HCT116 (cell line): ENCODE results near the gene GMDS. TPM values are rescaled to one million over a fixed set of nuclear protein-coding genes. Genes with fewer than 3 reads are reported as not detected.

ENCODE experiments used
- ATAC-seq: fragments of 200-7000 bp; cut with Tn5 transposase; 2 replicates; pipeline ENCODE4 v1.9.1; 2020; ENCODE audit warnings: mild to moderate bottlenecking, moderate library complexity
- BruUV-seq: library from RNA; stranded (reverse); fragments of 400-500 nt; replicated peaks from 2 replicates; lab custom pipeline; 2021; lab: Mats Ljungman, UMichigan
- CTCF ChIA-PET: fragments of 300-600 bp; sonication (Branson Sonifier 250); formaldehyde crosslinking; loops from one replicate; lab custom pipeline; 2021; ENCODE audit warnings: antibody characterized with exemption; lab: Charles Lee
- POLR2A ChIA-PET: fragments of 300-600, 350-600 bp; sonication (Branson Sonifier 250); formaldehyde crosslinking; loops from one replicate; lab custom pipeline; 2021; ENCODE audit warnings: antibody characterized with exemption; lab: Charles Lee
- RAD21 ChIA-PET, 2 experiments: fragments of 300-600 bp; sonication (Branson Sonifier 250); formaldehyde crosslinking; loops; one replicate each; lab custom pipeline; 2023; ENCODE audit warnings: low total read pairs in 2 of 2; ENCODE audit not compliant: uncharacterized antibody in 2 of 2, unreplicated experiment in 2 of 2, low non-redundant PET in 1 of 2; lab: Charles Lee
- DNase-seq: peaks from one replicate; pipeline ENCODE4 v3.0.0-alpha.2; 2010; ENCODE audit warnings: low read depth, low spot score
- H2AFZ ChIP-seq: fragments of 200-600 bp; shearing (Covaris generic), sonication (generic); 2 replicates; pipeline ENCODE4 v1.6.1; 2017; ENCODE audit warnings: low read depth, mixed run types, mixed read lengths, antibody characterized with exemption, low read length; ENCODE audit not compliant: poor library complexity, severe bottlenecking
- H3K27ac ChIP-seq: 2 replicates; pipeline ENCODE4 v1.5.1; 2012; ENCODE audit warnings: low read depth, low read length
- H3K27me3 ChIP-seq: fragments of 200-600 bp; sonication (generic); 2 replicates; pipeline ENCODE4 v1.6.1; 2016; ENCODE audit warnings: mixed run types, low read length, mixed read lengths; ENCODE audit not compliant: insufficient read depth
- H3K36me3 ChIP-seq, 2 experiments: fragments of 200-500 bp in 1 of 2; fragments of 200-600 bp in 1 of 2; sonication (Bioruptor generic) in 1 of 2; sonication (generic) in 1 of 2; 2 replicates each; pipeline versions ENCODE4 v1.5.1 to v1.6.1; 2014 to 2016; ENCODE audit warnings: low read length in 2 of 2, inconsistent platforms in 1 of 2, mixed read lengths in 1 of 2, mixed run types in 1 of 2; ENCODE audit not compliant: insufficient read depth in 2 of 2, control insufficient read depth in 1 of 2
- H3K4me1 ChIP-seq, 2 experiments: fragments of 200-600 bp in 1 of 2; sonication (generic) in 1 of 2; 2 replicates each; pipeline versions ENCODE4 v1.5.1 to v1.6.1; 2012 to 2017; ENCODE audit warnings: low read length in 2 of 2, inconsistent platforms in 1 of 2, mild to moderate bottlenecking in 1 of 2, mixed read lengths in 1 of 2, mixed run types in 1 of 2, moderate library complexity in 1 of 2; ENCODE audit not compliant: insufficient read depth in 2 of 2, control insufficient read depth in 1 of 2
- H3K4me2 ChIP-seq: fragments of 200-600 bp; sonication (generic); 2 replicates; pipeline ENCODE4 v1.6.1; 2017; ENCODE audit warnings: mixed run types, low read length, mixed read lengths
- H3K4me3 ChIP-seq, 2 experiments: fragments of 200-600 bp in 1 of 2; sonication (generic) in 1 of 2; replicated peaks in 1 of 2; 2 replicates each; pipeline ENCODE4 v1.5.1; 2011 to 2016; ENCODE audit warnings: low read length in 2 of 2, control low read depth in 1 of 2, low read depth in 1 of 2, mild to moderate bottlenecking in 1 of 2, mixed read lengths in 1 of 2, mixed run types in 1 of 2
- H3K79me2 ChIP-seq: fragments of 200-600 bp; sonication (generic); 2 replicates; pipeline ENCODE4 v1.6.1; 2017; ENCODE audit warnings: mild to moderate bottlenecking, mixed run types, low read length, moderate library complexity, mixed read lengths; ENCODE audit not compliant: insufficient read depth
- H3K9ac ChIP-seq: fragments of 200-600 bp; sonication (generic); 2 replicates; pipeline ENCODE4 v1.6.1; 2016; ENCODE audit warnings: low read length, mixed read lengths
- H3K9me2 ChIP-seq: fragments of 200-600 bp; sonication (generic), shearing (Covaris generic); 2 replicates; pipeline ENCODE4 v1.6.1; 2017; ENCODE audit warnings: mixed run types, mild to moderate bottlenecking, moderate library complexity; ENCODE audit not compliant: insufficient read depth
- H3K9me3 ChIP-seq, 2 experiments: fragments of 200-500 bp in 1 of 2; fragments of 200-600 bp in 1 of 2; sonication (Bioruptor generic) in 1 of 2; sonication (generic) in 1 of 2; 2 replicates each; pipeline ENCODE4 v1.6.1; 2014 to 2017; ENCODE audit warnings: low read length in 2 of 2, mixed read lengths in 2 of 2, inconsistent platforms in 1 of 2, low read depth in 1 of 2, mild to moderate bottlenecking in 1 of 2, mixed run types in 1 of 2, moderate library complexity in 1 of 2; ENCODE audit not compliant: control insufficient read depth in 1 of 2, insufficient read depth in 1 of 2
- H4K20me1 ChIP-seq: fragments of 200-600 bp; sonication (generic), shearing (Covaris generic); 2 replicates; pipeline ENCODE4 v1.6.1; 2017; ENCODE audit warnings: mixed run types, mild to moderate bottlenecking, moderate library complexity; ENCODE audit not compliant: insufficient read depth
- ATF3 ChIP-seq: IDR thresholded peaks from 2 replicates; pipeline ENCODE4 v1.6.1; 2012
- CBX3 ChIP-seq: IDR thresholded peaks from 2 replicates; pipeline ENCODE4 v1.6.1; 2012; ENCODE audit warnings: low read depth
- CEBPB ChIP-seq: IDR thresholded peaks from 2 replicates; pipeline ENCODE4 v1.6.1; 2012; ENCODE audit warnings: low read depth
- EGR1 ChIP-seq: IDR thresholded peaks from 2 replicates; pipeline ENCODE4 v1.6.1; 2012; ENCODE audit warnings: low read depth
- EZH2 ChIP-seq: fragments of 200-600 bp; sonication (generic); IDR thresholded peaks from 2 replicates; pipeline ENCODE4 v1.6.1; 2017; ENCODE audit warnings: antibody characterized with exemption, mixed run types
- FOSL1 ChIP-seq: IDR thresholded peaks from 2 replicates; pipeline ENCODE4 v1.6.1; 2012; ENCODE audit warnings: low read depth
- JUND ChIP-seq: IDR thresholded peaks from 2 replicates; pipeline ENCODE4 v1.6.1; 2012
- MAX ChIP-seq: IDR thresholded peaks from 2 replicates; pipeline ENCODE4 v1.6.1; 2012
- POLR2A ChIP-seq: IDR thresholded peaks from 2 replicates; pipeline ENCODE4 v1.7.0; 2011; ENCODE audit warnings: borderline replicate concordance; ENCODE audit not compliant: insufficient read depth, insufficient read length; ENCODE audit errors: extremely low read depth
- POLR2AphosphoS5 ChIP-seq: IDR thresholded peaks from 2 replicates; pipeline ENCODE4 v1.6.1; 2011; ENCODE audit warnings: mild to moderate bottlenecking, low read depth, low read length, moderate library complexity
- RAD21 ChIP-seq: IDR thresholded peaks from 2 replicates; pipeline ENCODE4 v1.6.1; 2012; ENCODE audit warnings: low read depth, mild to moderate bottlenecking
- REST ChIP-seq: IDR thresholded peaks from 2 replicates; pipeline ENCODE4 v1.6.1; 2012; ENCODE audit warnings: low read depth
- SIN3A ChIP-seq: IDR thresholded peaks from 2 replicates; pipeline ENCODE4 v1.6.1; 2012; ENCODE audit warnings: low read depth
- SP1 ChIP-seq: IDR thresholded peaks from 2 replicates; pipeline ENCODE4 v1.6.1; 2012; ENCODE audit warnings: low read depth
- SRF ChIP-seq: IDR thresholded peaks from 2 replicates; pipeline ENCODE4 v1.6.1; 2012; ENCODE audit warnings: low read depth
- TCF7L2 ChIP-seq: IDR thresholded peaks from 2 replicates; pipeline ENCODE4 v1.7.0; 2011; ENCODE audit warnings: borderline replicate concordance, inconsistent platforms; ENCODE audit not compliant: insufficient read depth, insufficient read length; ENCODE audit errors: extremely low read depth
- ZFX ChIP-seq: fragments of 450-650 bp; IDR thresholded peaks from 2 replicates; pipeline ENCODE4 v1.6.1; 2017
- intact Hi-C: fragments of 100-400 bp; cut with micrococcal nuclease; formaldehyde crosslinking; loops from 2 replicates; pipeline ENCODE4 v1.10.0; 2022
- total RNA-seq: library from RNA; stranded (reverse); gene quantifications from one replicate; pipeline ENCODE4 v1.2.1, GENCODE V29; 2021; ENCODE audit not compliant: unreplicated experiment
- TF ChIP-seq, protein P1 (sequence below): IDR thresholded peaks from 2 replicates; pipeline ENCODE4 v1.6.1; 2011; ENCODE audit warnings: mild to moderate bottlenecking, low read length, moderate library complexity; ENCODE audit not compliant: insufficient replicate concordance; ENCODE audit errors: extremely low read depth
- TF ChIP-seq, protein P2 (sequence below), 3 experiments: fragments of 200-600 bp in 1 of 3; sonication (generic) in 1 of 3; IDR thresholded peaks in 2 of 3; conservative IDR thresholded peaks in 1 of 3; 2 replicates each; pipeline ENCODE4 v1.5.1; 2012 to 2017; ENCODE audit warnings: low read depth in 2 of 3, low read length in 2 of 3, antibody characterized with exemption in 1 of 3, borderline replicate concordance in 1 of 3, control low read depth in 1 of 3, mild to moderate bottlenecking in 1 of 3, mixed read lengths in 1 of 3, mixed run types in 1 of 3, moderate library complexity in 1 of 3; ENCODE audit not compliant: insufficient read depth in 1 of 3

Gene GMDS
- total RNA-seq, 1 experiment from 2014 or later: 34.4 TPM

DNA sequence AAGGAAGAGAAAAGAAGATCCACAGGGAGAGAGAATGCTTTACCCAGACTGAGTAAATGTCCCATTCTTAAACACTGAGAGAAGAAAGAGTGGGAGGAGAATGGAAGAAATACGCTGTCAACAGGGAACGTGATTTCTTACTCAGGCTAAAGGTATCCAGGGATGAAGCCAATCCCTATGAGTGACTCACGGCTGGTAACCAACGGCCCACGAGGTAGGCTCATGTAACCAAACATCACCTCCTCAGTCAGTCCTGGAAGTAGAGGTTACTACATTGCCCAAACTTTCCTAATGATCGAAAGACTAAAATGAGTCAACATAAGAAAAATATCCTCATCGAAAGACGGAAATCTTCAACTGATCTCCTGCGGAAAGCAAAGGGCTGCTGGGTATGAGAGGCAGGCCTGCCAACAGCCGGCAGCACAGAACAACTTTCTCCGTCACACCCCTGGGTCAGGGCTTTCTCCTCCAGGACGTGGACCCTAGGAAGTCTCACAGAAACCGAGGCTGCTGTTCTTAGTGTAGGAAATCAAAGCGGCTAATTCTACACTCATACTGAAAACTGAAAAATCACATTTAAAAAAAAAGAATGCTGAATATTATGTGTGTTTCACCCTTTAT, 292.6 kb downstream of the GMDS start:
- POLR2A ChIA-PET: no interaction called here
- Histone ChIP-seq H3K9me3 (no peaks in the 10 kb centered on the region), H3K27ac (no peak overlapping the region), H4K20me1 (no peaks in the 10 kb centered on the region), H3K4me1 (peaks cover 0 to 12% of the 10 kb centered on the region in 2 experiments; a peak in 2 of 4 replicates), H3K9ac (no peak overlapping the region), H3K4me3 (no peak overlapping the region), H3K27me3 (no peaks in the 10 kb centered on the region), H3K9me2 (no peaks in the 10 kb centered on the region), H2AFZ (peak overlapping the region; percentile 85), H3K36me3 (no peaks in the 10 kb centered on the region), H3K4me2 (peak overlapping the region; percentile 53), H3K79me2 (no peaks in the 10 kb centered on the region)
- DNase-seq (peak; percentile 53), ATAC-seq (peak; percentile 85)
- no peak for TF ChIP-seq REST
- TF ChIP-seq EGR1: peak; percentile 69; the same call in 1 of the 2 replicates
- TF ChIP-seq TCF7L2: no peak
- no peak for TF ChIP-seq CEBPB
- TF ChIP-seq POLR2AphosphoS5: no peak
- TF ChIP-seq POLR2A: no peak
- peak; percentile 56 for TF ChIP-seq SP1
- TF ChIP-seq, protein P1, sequence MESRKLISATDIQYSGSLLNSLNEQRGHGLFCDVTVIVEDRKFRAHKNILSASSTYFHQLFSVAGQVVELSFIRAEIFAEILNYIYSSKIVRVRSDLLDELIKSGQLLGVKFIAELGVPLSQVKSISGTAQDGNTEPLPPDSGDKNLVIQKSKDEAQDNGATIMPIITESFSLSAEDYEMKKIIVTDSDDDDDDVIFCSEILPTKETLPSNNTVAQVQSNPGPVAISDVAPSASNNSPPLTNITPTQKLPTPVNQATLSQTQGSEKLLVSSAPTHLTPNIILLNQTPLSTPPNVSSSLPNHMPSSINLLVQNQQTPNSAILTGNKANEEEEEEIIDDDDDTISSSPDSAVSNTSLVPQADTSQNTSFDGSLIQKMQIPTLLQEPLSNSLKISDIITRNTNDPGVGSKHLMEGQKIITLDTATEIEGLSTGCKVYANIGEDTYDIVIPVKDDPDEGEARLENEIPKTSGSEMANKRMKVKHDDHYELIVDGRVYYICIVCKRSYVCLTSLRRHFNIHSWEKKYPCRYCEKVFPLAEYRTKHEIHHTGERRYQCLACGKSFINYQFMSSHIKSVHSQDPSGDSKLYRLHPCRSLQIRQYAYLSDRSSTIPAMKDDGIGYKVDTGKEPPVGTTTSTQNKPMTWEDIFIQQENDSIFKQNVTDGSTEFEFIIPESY: no peak
- TF ChIP-seq, protein P2, sequence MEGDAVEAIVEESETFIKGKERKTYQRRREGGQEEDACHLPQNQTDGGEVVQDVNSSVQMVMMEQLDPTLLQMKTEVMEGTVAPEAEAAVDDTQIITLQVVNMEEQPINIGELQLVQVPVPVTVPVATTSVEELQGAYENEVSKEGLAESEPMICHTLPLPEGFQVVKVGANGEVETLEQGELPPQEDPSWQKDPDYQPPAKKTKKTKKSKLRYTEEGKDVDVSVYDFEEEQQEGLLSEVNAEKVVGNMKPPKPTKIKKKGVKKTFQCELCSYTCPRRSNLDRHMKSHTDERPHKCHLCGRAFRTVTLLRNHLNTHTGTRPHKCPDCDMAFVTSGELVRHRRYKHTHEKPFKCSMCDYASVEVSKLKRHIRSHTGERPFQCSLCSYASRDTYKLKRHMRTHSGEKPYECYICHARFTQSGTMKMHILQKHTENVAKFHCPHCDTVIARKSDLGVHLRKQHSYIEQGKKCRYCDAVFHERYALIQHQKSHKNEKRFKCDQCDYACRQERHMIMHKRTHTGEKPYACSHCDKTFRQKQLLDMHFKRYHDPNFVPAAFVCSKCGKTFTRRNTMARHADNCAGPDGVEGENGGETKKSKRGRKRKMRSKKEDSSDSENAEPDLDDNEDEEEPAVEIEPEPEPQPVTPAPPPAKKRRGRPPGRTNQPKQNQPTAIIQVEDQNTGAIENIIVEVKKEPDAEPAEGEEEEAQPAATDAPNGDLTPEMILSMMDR (IDR thresholded peaks at IDR 0.05 in 2 of 3, conservative IDR thresholded peaks at IDR 0.05 in 1 of 3; ENCODE audit: borderline replicate concordance in 1 of 3, insufficient read depth in 1 of 3, low read depth in 2 of 3, low read length in 2 of 3): no peak
- no peak for TF ChIP-seq RAD21
- TF ChIP-seq EZH2: no peak
- no peak for TF ChIP-seq CBX3
- no peak for TF ChIP-seq ATF3
- TF ChIP-seq ZFX: no peak
- TF ChIP-seq SRF: no peak
- peak; percentile 68 for TF ChIP-seq MAX
- TF ChIP-seq JUND: peak; percentile 77
- TF ChIP-seq FOSL1: peak; percentile 79
- 0 out of 2 replicates have a peak, but pooled peaks have one; percentile 24 for TF ChIP-seq SIN3A
- CTCF ChIA-PET: no interaction called here
- no TSS peak for BruUV-seq
- RAD21 ChIA-PET: no interaction called here
- intact Hi-C loops: no loop called here
